ENCODE results near the gene PPM1J. TPM values are rescaled to one million over a fixed set of nuclear protein-coding genes. Genes with fewer than 3 reads are reported as not detected.
A peak's percentile ranks its signal among the peaks of the same experiment; 100 is the strongest.
"Not testable (repeated sequence)": the region's sequence is repeated elsewhere in the genome, so short reads cannot be mapped to it uniquely, and the experiment has no call there.

Gene PPM1J
- polyA plus RNA-seq, 4 donors = 0.96 to 1.8 (median 1.3) TPM

GRCh38 chr1:112721966-112722524 lies 6.9 kb upstream of the PPM1J start:
- no peak for DNase-seq (ENCODE audit: low read depth in 4 of 4, low spot score in 2 of 4)

- not testable (repeated sequence) for DNase-seq (ENCODE audit: low read depth in 4 of 4, low spot score in 2 of 4)
Observed at GRCh38 chr1:112721294-112721693, 6.2 kb upstream of the PPM1J start.

DNA sequence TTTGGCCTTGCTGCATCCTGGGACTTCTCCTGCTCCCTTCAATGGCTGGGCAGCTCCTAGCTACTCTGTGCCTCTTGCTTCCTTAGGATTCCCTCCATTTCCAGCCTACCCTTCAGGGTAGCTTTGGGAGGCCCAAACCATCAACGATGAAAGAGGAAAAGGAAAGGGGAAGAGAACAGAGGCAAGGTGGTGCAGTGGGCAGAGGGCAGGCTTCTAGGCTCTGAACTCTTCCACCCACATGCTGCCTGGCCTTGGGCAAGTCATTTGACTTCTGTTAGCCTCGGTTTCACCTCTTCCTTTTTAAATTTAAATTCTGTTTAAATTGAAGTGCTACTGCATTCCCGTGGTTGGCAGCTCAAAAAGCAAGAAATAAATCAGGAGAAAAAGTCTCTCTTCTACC lies 5.7 kb upstream of the PPM1J start:
- no peak for DNase-seq (ENCODE audit: low read depth in 4 of 4, low spot score in 2 of 4)

GRCh38 chr1:112719706-112720105 lies 4.6 kb upstream of the PPM1J start:
- no peak for DNase-seq (ENCODE audit: low read depth in 4 of 4, low spot score in 2 of 4)

GRCh38 chr1:112718691-112719418 lies 3.7 kb upstream of the PPM1J start:
- DNase-seq (ENCODE audit: low read depth in 4 of 4, low spot score in 2 of 4) = no peak

- no peak for DNase-seq (ENCODE audit: low read depth in 4 of 4, low spot score in 2 of 4)
Observed at GRCh38 chr1:112717263-112717873, 2.2 kb upstream of the PPM1J start.

- DNase-seq (ENCODE audit: low read depth in 4 of 4, low spot score in 2 of 4) = peak in 1 of 4 donors; percentile 92
Observed at GRCh38 chr1:112716133-112716720, 1.1 kb upstream of the PPM1J start.

- DNase-seq (ENCODE audit: low read depth in 4 of 4, low spot score in 2 of 4) = no peak
Observed at GRCh38 chr1:112714313-112715263, 544 bp downstream of the PPM1J start.

DNA sequence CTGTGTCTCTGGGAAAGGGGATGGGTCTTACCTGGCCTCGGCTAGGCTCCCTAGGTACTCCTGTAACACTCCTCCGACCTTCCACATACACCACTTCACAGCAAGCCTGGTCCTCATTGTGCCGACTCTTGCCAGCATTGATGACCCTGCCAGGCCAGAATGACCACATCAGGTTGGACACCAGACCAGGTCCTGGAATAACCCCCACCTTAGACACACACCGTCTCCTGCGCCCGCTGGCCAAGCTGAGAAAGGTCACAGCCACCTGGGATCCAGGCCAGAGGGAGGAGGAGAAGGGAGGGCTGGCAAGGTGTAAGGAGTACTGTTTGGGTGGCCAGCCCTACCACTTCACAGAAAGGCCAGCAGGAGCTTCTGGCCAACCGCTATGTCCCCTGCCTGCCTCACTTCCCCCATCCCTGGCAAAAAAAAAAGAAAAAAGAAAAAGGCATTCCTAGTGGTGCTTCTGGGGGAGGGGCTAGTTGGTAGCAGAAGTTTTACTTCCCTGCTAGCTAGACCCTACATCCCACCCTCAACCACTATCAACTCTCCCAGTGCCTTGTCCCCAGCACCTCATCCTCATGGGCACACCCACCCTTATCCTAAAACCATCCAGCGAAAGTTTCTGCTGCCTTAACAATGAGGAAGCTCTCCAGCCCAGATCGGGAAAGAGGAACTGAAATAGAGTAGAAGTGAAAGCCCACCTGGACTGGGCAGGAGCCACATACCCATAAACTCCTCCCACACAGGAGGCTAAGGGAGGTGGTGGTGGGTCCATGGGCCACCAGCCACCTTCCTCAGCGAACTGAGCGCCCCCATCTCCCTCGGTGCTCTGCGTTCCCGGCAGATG lies 1.4 kb downstream of the PPM1J start:
- no peak for DNase-seq (ENCODE audit: low read depth in 4 of 4, low spot score in 2 of 4)

- DNase-seq (ENCODE audit: low read depth in 4 of 4, low spot score in 2 of 4) = no peak
Observed at GRCh38 chr1:112712701-112713128, 2.4 kb downstream of the PPM1J start.

GRCh38 chr1:112712191-112712590 lies 2.9 kb downstream of the PPM1J start:
- no peak for DNase-seq (ENCODE audit: low read depth in 4 of 4, low spot score in 2 of 4)

GRCh38 chr1:112711670-112712069 lies 3.5 kb downstream of the PPM1J start:
- DNase-seq (ENCODE audit: low read depth in 4 of 4, low spot score in 2 of 4) = no peak

- DNase-seq (ENCODE audit: low read depth in 4 of 4, low spot score in 2 of 4) = no peak
Observed at GRCh38 chr1:112711041-112711440, 4.1 kb downstream of the PPM1J start.

DNA sequence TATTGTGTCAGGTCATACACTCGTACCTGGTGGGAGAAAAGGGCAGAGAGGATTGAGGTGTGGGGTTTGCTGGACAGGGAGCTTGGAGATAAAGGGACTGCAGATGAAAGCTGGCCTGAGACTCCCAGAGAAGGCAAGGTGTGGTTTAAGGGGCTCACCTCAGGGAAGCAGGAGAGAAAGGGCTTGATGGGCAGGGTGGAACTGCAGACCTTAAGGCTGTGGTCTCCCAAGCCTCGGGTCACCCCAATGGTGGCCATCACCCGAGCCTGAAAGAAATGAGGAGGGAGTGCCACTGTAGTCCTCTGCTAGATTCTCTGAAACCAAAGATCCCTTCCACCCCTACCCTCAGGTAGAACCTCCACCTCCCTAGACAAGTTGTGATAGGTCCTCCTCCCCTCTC lies 4.5 kb downstream of the PPM1J start:
- DNase-seq (ENCODE audit: low read depth in 4 of 4, low spot score in 2 of 4) = no peak

GRCh38 chr1:112710159-112710558 lies 5.0 kb downstream of the PPM1J start:
- DNase-seq (ENCODE audit: low read depth in 4 of 4, low spot score in 2 of 4) = no peak

GRCh38 chr1:112708489-112708888 lies 6.6 kb downstream of the PPM1J start:
- DNase-seq (ENCODE audit: low read depth in 4 of 4, low spot score in 2 of 4) = no peak

DNA sequence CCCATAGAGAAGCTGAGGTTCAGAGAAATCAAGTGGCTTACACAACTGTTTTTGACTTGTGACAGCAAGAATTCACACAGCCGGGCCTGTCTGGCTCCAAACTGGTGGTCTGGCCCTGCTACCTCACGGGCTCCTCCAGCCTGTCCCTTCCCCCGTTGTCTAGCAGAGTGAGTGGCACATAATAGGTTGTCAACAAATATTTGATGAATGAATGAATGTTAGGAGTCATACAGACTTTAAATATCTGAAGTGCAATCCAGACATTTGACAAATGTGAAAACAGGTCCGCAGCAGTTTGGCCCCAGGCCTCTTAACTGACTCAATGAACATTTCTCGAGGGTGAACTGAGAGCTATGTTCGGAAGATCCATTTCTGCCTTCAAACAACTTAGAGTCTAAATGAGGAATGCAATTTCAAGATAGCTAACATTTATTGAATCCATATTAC lies 7.1 kb downstream of the PPM1J start:
- no peak for DNase-seq (ENCODE audit: low read depth in 4 of 4, low spot score in 2 of 4)

DNA sequence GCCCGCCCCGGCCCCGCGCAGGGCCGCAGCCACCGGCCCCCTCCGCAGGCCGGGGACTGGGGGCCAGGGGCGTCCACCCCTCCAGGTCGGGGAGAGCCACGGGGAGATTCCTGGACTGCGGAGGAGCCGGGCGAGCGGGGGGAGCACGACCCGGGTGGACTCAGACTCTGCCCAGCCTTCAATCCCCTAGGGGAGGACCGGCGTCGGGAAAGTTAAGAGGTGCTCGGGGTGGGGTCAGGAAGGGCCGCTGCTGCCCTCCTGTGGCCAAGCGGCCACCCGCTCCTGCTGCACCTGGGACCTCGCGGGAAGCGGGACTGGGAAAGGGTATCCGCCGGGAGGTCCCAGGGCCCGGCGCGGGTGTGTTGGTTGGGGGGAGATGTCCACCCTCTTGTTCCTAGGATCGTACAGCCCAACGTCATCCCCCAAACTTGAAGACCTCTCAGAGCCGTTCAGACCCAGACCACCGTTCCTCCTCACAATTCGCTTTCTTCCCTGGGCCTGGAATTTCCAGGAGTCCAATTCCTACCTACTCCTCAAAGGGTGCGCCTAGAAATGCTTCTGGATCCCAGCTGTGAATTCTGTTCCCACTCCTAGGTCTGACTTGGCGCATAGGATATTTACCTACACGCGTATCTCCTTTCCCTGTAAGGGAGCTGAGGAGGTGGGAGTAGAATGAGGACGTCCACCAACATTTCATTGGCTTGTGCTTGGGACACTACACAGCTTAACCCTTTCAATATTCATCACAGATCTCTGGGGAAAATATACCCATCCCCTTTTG lies 7.7 kb downstream of the PPM1J start:
- peak in 1 of 4 donors; percentile 82 for DNase-seq (ENCODE audit: low read depth in 4 of 4, low spot score in 2 of 4)
